Stimulated activated CD4-positive, alpha-beta T cell treated with anti-CD3 and anti-CD28 coated beads, Interleukin-4, amount 100 ng/mL, for 4 hours (primary cell): ENCODE measurements around the gene TMEM240.
"Not testable (repeated sequence)": the region's sequence is repeated elsewhere in the genome, so short reads cannot be mapped to it uniquely, and the experiment has no call there.

ENCODE experiments used
- DNase-seq, 2 experiments: peaks; one replicate each; pipeline ENCODE4 v3.0.0-alpha.2; 2020

The TMEM240 gene

GRCh38 chr1:1556961-1557360 is 16.5 kb upstream of the TMEM240 start:
- not testable (repeated sequence) for DNase-seq

GRCh38 chr1:1556505-1556904 is 16.1 kb upstream of the TMEM240 start:
- DNase-seq: no peak

GRCh38 chr1:1554926-1555915 is 14.8 kb upstream of the TMEM240 start:
- DNase-seq: no peak

GRCh38 chr1:1554550-1554925 is 14.1 kb upstream of the TMEM240 start:
- no peak for DNase-seq

- DNase-seq: no peak
Measured at GRCh38 chr1:1553821-1554494, 13.5 kb upstream of the TMEM240 start.

- DNase-seq: no peak
Measured at GRCh38 chr1:1552263-1552639, 11.8 kb upstream of the TMEM240 start.

- DNase-seq: no peak
Measured at GRCh38 chr1:1551524-1552262, 11.3 kb upstream of the TMEM240 start.

- DNase-seq: no peak
Measured at GRCh38 chr1:1550591-1551432, 10.4 kb upstream of the TMEM240 start.

GRCh38 chr1:1550087-1550486 is 9.7 kb upstream of the TMEM240 start:
- DNase-seq: no peak

GRCh38 chr1:1548591-1548990 is 8.2 kb upstream of the TMEM240 start:
- no peak for DNase-seq

- DNase-seq: no peak
Measured at GRCh38 chr1:1547476-1547875, 7.1 kb upstream of the TMEM240 start.

- DNase-seq: no peak
Measured at GRCh38 chr1:1547011-1547410, 6.6 kb upstream of the TMEM240 start.

- DNase-seq: no peak
Measured at GRCh38 chr1:1545946-1546737, 5.7 kb upstream of the TMEM240 start.

GRCh38 chr1:1544544-1544943 is 4.1 kb upstream of the TMEM240 start:
- DNase-seq: no peak

- no peak for DNase-seq
Measured at GRCh38 chr1:1543706-1544099, 3.3 kb upstream of the TMEM240 start.

- no peak for DNase-seq
Measured at GRCh38 chr1:1542766-1543705, 2.6 kb upstream of the TMEM240 start.

- no peak for DNase-seq
Measured at GRCh38 chr1:1541956-1542765, 1.7 kb upstream of the TMEM240 start.

- DNase-seq: no peak
Measured at GRCh38 chr1:1540818-1541628, 599 bp upstream of the TMEM240 start.
